ENCODE measurements around the gene TXNRD1. TPM values are rescaled to one million over a fixed set of nuclear protein-coding genes. Genes with fewer than 3 reads are reported as not detected.

The TXNRD1 gene
- total RNA-seq, 1 donor: 502 TPM

DNA sequence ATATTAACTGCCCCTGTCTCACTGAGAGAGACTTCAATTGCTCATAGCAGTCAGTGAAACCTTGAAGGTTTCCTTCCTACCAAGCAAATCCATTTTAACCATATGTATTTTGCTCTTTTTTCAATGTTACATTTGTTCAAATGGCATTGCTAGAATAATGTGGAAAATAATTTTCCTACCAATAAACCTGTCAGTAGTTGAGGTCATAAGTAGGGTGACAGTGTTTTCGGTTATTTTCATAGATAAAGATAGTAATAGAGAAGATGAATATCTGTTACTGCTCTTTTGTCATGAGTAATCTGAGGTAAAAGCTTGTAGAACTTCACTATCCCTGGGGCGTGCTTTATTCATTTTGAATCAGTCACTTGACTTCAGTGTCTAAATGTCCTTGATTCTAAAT lies 120.5 kb downstream of the TXNRD1 start:
- H3K9me3 ChIP-seq (ENCODE audit: low read depth, low read length): no peaks in the 10 kb centered on the region
- peaks cover 90% of the 10 kb centered on the region for H3K36me3 ChIP-seq (ENCODE audit: insufficient read depth, low read length)
- peaks cover 28% of the 10 kb centered on the region for H3K79me2 ChIP-seq (ENCODE audit: insufficient read depth, low read length)
- no peaks in the 10 kb centered on the region for H3K27me3 ChIP-seq (ENCODE audit: insufficient read depth, low read length)
- no peak overlapping the region for H3K4me3 ChIP-seq (ENCODE audit: insufficient read depth, low read length)
- H3K27ac ChIP-seq (ENCODE audit: low read depth, low read length): no peak overlapping the region
- H3K4me2 ChIP-seq (ENCODE audit: insufficient read depth, low read length): no peak overlapping the region
- TF ChIP-seq, protein P1, sequence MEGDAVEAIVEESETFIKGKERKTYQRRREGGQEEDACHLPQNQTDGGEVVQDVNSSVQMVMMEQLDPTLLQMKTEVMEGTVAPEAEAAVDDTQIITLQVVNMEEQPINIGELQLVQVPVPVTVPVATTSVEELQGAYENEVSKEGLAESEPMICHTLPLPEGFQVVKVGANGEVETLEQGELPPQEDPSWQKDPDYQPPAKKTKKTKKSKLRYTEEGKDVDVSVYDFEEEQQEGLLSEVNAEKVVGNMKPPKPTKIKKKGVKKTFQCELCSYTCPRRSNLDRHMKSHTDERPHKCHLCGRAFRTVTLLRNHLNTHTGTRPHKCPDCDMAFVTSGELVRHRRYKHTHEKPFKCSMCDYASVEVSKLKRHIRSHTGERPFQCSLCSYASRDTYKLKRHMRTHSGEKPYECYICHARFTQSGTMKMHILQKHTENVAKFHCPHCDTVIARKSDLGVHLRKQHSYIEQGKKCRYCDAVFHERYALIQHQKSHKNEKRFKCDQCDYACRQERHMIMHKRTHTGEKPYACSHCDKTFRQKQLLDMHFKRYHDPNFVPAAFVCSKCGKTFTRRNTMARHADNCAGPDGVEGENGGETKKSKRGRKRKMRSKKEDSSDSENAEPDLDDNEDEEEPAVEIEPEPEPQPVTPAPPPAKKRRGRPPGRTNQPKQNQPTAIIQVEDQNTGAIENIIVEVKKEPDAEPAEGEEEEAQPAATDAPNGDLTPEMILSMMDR (IDR thresholded peaks at IDR 0.05; ENCODE audit: extremely low read depth, low read depth, low read length): no peak
- no peak for DNase-seq (ENCODE audit: insufficient read length, low spot score, missing footprints)
- H4K20me1 ChIP-seq (ENCODE audit: insufficient read depth, low read length): peaks cover 36% of the 10 kb centered on the region
- H3K4me1 ChIP-seq (ENCODE audit: insufficient read depth, low read length): peaks cover 15% of the 10 kb centered on the region
- H2AFZ ChIP-seq (ENCODE audit: low read length): no peak overlapping the region

DNA sequence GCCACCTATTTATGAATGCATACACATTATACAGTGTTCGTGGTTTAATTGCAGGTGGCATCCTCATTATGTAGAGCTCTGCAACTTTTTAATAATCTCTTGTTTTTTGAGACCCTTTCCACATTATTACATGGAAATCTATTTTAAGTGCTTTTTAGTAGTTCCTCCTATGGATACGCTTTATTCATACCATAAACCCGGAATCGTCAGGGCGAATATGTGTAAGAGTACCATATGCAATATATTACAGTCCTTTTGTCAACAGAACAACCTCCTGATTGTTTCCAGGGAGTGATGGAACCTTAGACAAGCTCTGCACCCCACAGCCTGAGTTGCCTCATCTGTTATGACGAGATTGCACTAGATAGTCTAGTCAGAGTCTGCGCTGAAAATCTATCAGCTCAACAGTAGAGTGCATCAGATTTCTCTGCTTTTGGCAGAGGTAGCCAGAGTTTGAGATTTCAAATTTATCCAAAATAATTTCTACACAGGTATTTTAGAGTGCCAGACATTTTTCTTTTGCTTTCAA lies 121.5 kb downstream of the TXNRD1 start:
- Histone ChIP-seq H3K4me1 (ENCODE audit: insufficient read depth, low read length) (peaks cover 15% of the 10 kb centered on the region), H3K4me3 (ENCODE audit: insufficient read depth, low read length) (no peak overlapping the region), H4K20me1 (ENCODE audit: insufficient read depth, low read length) (peaks cover 42% of the 10 kb centered on the region), H3K4me2 (ENCODE audit: insufficient read depth, low read length) (no peak overlapping the region), H3K79me2 (ENCODE audit: insufficient read depth, low read length) (peaks cover 35% of the 10 kb centered on the region), H3K36me3 (ENCODE audit: insufficient read depth, low read length) (peaks cover 90% of the 10 kb centered on the region), H3K27me3 (ENCODE audit: insufficient read depth, low read length) (no peaks in the 10 kb centered on the region), H3K9me3 (ENCODE audit: low read depth, low read length) (no peaks in the 10 kb centered on the region), H2AFZ (ENCODE audit: low read length) (no peak overlapping the region), H3K27ac (ENCODE audit: low read depth, low read length) (no peak overlapping the region)
- TF ChIP-seq, protein P1 (IDR thresholded peaks at IDR 0.05; ENCODE audit: extremely low read depth, low read depth, low read length): no peak
- no peak for DNase-seq (ENCODE audit: insufficient read length, low spot score, missing footprints)

DNA sequence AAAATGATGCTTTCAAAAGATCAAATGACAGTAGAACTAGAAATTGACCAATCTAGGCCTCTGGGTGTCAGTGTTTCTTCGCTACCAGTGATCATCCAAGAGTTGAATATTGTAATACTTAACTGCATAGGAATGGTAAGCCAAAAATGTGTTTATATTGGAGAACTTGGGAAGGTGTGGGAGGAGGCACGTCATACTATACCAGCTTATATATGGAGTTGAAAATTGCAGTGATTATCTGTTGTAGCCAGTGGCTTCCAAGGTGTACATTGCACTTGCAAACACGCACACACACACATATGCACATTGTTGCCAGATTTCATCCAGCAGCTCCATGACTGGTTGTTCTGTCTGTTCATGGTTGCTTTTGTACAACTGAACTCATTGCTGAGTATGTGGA lies 124.1 kb downstream of the TXNRD1 start:
- Histone ChIP-seq H3K27me3 (ENCODE audit: insufficient read depth, low read length) (no peaks in the 10 kb centered on the region), H4K20me1 (ENCODE audit: insufficient read depth, low read length) (peaks cover 48% of the 10 kb centered on the region), H3K27ac (ENCODE audit: low read depth, low read length) (peak overlapping the region; percentile 35), H3K9me3 (ENCODE audit: low read depth, low read length) (no peaks in the 10 kb centered on the region), H3K4me3 (ENCODE audit: insufficient read depth, low read length) (no peak overlapping the region), H2AFZ (ENCODE audit: low read length) (no peak overlapping the region), H3K4me1 (ENCODE audit: insufficient read depth, low read length) (peaks cover 17% of the 10 kb centered on the region), H3K36me3 (ENCODE audit: insufficient read depth, low read length) (peaks cover 91% of the 10 kb centered on the region), H3K79me2 (ENCODE audit: insufficient read depth, low read length) (peaks cover 46% of the 10 kb centered on the region), H3K4me2 (ENCODE audit: insufficient read depth, low read length) (no peak overlapping the region)
- TF ChIP-seq, protein P1 (IDR thresholded peaks at IDR 0.05; ENCODE audit: extremely low read depth, low read depth, low read length): peak; percentile 26
- DNase-seq (ENCODE audit: insufficient read length, low spot score, missing footprints): no peak

DNA sequence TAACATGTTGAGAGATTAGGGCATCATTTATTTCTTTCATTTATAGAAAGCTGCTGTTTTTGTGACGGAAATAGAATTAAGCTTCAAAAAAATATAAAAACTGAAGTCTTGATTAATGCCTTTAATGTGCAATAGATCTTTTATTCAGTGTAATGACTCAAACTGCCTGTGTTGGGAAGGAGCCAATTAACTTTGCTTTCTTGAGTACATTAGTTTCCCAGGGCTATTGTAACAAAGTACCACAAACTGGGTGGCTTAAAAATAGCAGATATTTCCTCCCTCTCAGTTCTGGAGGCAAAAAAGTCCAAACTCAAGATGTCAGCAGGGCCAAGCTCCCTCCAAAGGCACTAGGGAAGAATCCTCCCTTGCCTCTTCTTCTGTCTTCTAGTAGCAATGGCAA lies 124.6 kb downstream of the TXNRD1 start:
- H3K79me2 ChIP-seq (ENCODE audit: insufficient read depth, low read length): peaks cover 47% of the 10 kb centered on the region
- H3K27ac ChIP-seq (ENCODE audit: low read depth, low read length): peak overlapping the region; percentile 35
- H3K36me3 ChIP-seq (ENCODE audit: insufficient read depth, low read length): peaks cover 89% of the 10 kb centered on the region
- peaks cover 22% of the 10 kb centered on the region for H3K4me1 ChIP-seq (ENCODE audit: insufficient read depth, low read length)
- H3K4me2 ChIP-seq (ENCODE audit: insufficient read depth, low read length): no peak overlapping the region
- H4K20me1 ChIP-seq (ENCODE audit: insufficient read depth, low read length): peaks cover 50% of the 10 kb centered on the region
- no peaks in the 10 kb centered on the region for H3K27me3 ChIP-seq (ENCODE audit: insufficient read depth, low read length)
- H3K9me3 ChIP-seq (ENCODE audit: low read depth, low read length): no peaks in the 10 kb centered on the region
- H2AFZ ChIP-seq (ENCODE audit: low read length): no peak overlapping the region
- H3K4me3 ChIP-seq (ENCODE audit: insufficient read depth, low read length): no peak overlapping the region
- no peak for DNase-seq (ENCODE audit: insufficient read length, low spot score, missing footprints)
- TF ChIP-seq, protein P1 (IDR thresholded peaks at IDR 0.05; ENCODE audit: extremely low read depth, low read depth, low read length): no peak

All from osteoblast (primary cell).